K562 treated with DMSO at 1 percent for 12 hours (cell line): Measurements from ENCODE around the gene TSPAN3. TPM values are rescaled to one million over a fixed set of nuclear protein-coding genes. Genes with fewer than 3 reads are reported as not detected.

ENCODE experiments used
- total RNA-seq: library from RNA; unstranded; fragments of 300-600 nt; gene quantifications from 2 replicates; pipeline ENCODE4 v1.2.3, GENCODE V29; 2022; ENCODE audit not compliant: insufficient read depth

The TSPAN3 gene
- 80.5 and 109 TPM in 2 replicates for total RNA-seq

GRCh38 chr15:77070495-77071304 is at the start of gene TSPAN3:
Gene TSPAN3, minus strand, starts transcription at chr15:77071109. Its CDS starts 155 bp downstream, at chr15:77070954.

GRCh38 chr15:76994971-76995945 is 75.7 kb downstream of the TSPAN3 start, which contains the start of gene PSTPIP1:
Gene PSTPIP1, plus strand, starts transcription at chr15:76995126. Its CDS starts 448 bp downstream, at chr15:76995574.

Other genes with a start within 250 kb of the TSPAN3 start
- 2.0 and 4.7 TPM in 2 replicates for gene SCAPER, start 165.8 kb downstream of the TSPAN3 start, total RNA-seq
- gene RCN2, start 139.4 kb downstream of the TSPAN3 start, total RNA-seq: 18.7 and 24.3 TPM in 2 replicates
- gene PSTPIP1, start 76.0 kb downstream of the TSPAN3 start, total RNA-seq: not detected in 2 replicates